ENCODE data around the gene OSBPL5.

DNA sequence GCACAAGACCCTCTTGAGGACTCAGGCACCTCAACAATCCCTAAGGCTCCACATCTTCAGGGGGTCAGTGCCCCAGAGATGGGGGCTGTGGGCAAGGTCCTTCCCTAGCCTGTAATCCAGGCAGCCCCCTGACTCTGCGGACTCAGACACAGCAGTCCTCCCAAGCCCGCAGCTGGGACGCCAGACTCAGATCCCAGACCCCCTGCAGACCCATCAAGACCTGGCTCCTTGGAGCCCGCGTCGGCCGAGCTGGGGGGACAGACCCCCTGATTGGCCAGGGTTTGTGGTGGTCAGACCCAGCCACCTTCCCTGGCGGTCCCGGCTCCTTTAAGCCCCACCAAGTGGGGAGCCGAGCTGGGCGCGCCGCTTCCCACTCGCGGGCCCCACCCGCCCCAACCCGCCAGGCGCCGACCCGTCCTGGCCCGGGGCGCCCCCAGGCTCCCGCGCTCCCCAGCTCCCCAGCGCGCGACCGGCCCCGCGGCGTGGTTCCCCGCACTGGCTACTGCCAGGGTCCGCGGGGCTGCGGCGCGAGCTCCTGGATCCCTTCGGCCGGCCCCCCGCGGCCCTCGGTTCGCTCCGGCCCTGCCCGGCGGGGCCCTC is 458 bp downstream of the OSBPL5 start:
- TF ChIP-seq, protein P1, sequence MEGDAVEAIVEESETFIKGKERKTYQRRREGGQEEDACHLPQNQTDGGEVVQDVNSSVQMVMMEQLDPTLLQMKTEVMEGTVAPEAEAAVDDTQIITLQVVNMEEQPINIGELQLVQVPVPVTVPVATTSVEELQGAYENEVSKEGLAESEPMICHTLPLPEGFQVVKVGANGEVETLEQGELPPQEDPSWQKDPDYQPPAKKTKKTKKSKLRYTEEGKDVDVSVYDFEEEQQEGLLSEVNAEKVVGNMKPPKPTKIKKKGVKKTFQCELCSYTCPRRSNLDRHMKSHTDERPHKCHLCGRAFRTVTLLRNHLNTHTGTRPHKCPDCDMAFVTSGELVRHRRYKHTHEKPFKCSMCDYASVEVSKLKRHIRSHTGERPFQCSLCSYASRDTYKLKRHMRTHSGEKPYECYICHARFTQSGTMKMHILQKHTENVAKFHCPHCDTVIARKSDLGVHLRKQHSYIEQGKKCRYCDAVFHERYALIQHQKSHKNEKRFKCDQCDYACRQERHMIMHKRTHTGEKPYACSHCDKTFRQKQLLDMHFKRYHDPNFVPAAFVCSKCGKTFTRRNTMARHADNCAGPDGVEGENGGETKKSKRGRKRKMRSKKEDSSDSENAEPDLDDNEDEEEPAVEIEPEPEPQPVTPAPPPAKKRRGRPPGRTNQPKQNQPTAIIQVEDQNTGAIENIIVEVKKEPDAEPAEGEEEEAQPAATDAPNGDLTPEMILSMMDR (IDR thresholded peaks at IDR 0.05) = no peak
- TF ChIP-seq POLR2A (IDR thresholded peaks at IDR 0.05) = no peak

Measured in uterus (tissue), 2 donors.